MM.1S (cell line): ENCODE results near the gene EML5.

Experiments used
- EZH2 ChIP-seq: fragments of 300-600 bp; sonication (generic); optimal IDR thresholded peaks from 2 replicates; pipeline ENCODE3; 2017; ENCODE audit warnings: low read depth, mild to moderate bottlenecking, antibody characterized with exemption, low read length, mixed read lengths
- TF ChIP-seq, protein P1 (sequence below): fragments of 300-600 bp; sonication (generic); IDR thresholded peaks from 2 replicates; pipeline ENCODE4 v1.5.1; 2016; ENCODE audit warnings: antibody characterized with exemption, low read length, mixed read lengths

DNA sequence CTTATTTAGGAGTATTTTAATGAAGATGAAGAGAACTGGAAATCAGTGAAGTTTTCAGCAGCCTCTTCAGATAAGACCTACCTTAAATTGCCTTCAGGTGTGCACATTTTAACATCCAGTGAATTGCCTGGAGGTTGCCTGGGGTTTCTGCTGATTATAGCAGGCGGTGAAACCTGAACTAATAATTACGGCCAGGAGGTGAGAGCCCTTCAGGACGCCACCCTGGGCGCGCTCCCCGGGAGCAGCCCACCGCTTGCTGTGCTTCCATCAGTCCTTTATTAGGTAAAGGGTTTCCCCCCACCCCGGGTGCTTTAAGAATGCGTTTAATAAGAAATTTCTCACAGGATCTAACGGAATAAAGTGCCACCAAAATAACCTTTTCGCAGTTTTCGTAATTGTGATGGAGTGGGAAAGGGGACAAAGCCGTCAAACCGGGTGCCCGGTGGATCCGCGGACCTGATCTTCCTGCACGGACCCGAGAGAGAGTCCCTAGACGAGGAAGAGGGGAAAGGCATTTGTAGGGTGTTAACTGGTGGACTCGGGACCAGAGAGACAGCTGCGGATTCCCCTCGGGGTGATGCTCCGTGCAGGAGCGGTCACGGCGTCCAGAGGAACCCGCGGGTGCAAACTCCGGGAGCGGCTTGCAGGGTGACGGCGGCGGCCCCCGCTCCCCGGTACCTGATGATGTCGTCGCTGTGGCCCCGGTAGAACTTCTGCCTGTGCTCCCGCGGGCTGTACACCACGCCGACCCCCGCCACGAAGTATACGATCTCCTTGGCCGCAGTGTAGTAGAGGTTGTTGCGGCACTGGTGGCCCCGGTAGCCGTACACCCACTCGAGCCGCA, 902 bp downstream of the EML5 start:
- TF ChIP-seq, protein P1, sequence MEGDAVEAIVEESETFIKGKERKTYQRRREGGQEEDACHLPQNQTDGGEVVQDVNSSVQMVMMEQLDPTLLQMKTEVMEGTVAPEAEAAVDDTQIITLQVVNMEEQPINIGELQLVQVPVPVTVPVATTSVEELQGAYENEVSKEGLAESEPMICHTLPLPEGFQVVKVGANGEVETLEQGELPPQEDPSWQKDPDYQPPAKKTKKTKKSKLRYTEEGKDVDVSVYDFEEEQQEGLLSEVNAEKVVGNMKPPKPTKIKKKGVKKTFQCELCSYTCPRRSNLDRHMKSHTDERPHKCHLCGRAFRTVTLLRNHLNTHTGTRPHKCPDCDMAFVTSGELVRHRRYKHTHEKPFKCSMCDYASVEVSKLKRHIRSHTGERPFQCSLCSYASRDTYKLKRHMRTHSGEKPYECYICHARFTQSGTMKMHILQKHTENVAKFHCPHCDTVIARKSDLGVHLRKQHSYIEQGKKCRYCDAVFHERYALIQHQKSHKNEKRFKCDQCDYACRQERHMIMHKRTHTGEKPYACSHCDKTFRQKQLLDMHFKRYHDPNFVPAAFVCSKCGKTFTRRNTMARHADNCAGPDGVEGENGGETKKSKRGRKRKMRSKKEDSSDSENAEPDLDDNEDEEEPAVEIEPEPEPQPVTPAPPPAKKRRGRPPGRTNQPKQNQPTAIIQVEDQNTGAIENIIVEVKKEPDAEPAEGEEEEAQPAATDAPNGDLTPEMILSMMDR: no peak
- TF ChIP-seq EZH2: no peak
